B cell (primary cell): Measurements from ENCODE around the gene IFNGR1. TPM values are rescaled to one million over a fixed set of nuclear protein-coding genes. Genes with fewer than 3 reads are reported as not detected.

Source experiments
- ATAC-seq: fragments of 200-7000 bp; cut with Tn5 transposase; one replicate; pipeline ENCODE4 v1.10.0; 2021; ENCODE audit warnings: low read depth, mild to moderate bottlenecking, moderate number of reproducible peaks, moderate library complexity
- CTCF ChIA-PET: fragments of 350-600 bp; sonication (Branson Sonifier 250); formaldehyde crosslinking; loops from one replicate; lab custom pipeline; 2021; ENCODE audit warnings: antibody characterized with exemption, inconsistent platforms; lab: Charles Lee
- POLR2A ChIA-PET: fragments of 350-600 bp; sonication (Branson Sonifier 250); formaldehyde crosslinking; loops from one replicate; lab custom pipeline; 2021; ENCODE audit warnings: antibody characterized with exemption; lab: Charles Lee
- DNase-seq: peaks from one replicate; pipeline ENCODE4 v3.0.0; 2013
- H2AFZ ChIP-seq: 2 replicates; pipeline ENCODE4 v1.6.1; 2012; ENCODE audit warnings: mild to moderate bottlenecking, low read depth, low read length; ENCODE audit not compliant: insufficient read depth, poor library complexity, severe bottlenecking
- H3K27ac ChIP-seq, 2 donors: 1 replicate in 1 of 2; 2 replicates in 1 of 2; pipeline ENCODE4 v1.5.1; 2012 to 2013; ENCODE audit warnings: low read length in 2 of 2, mild to moderate bottlenecking in 2 of 2, moderate library complexity in 1 of 2
- H3K27me3 ChIP-seq, 4 experiments: fragments of 200-600 bp in 1 of 4; sonication (generic) in 1 of 4; replicated peaks in 1 of 4; 1 replicate in 2 of 4; 2 replicates in 2 of 4; pipeline versions ENCODE4 v1.6.1 to v1.7.0; 2013 to 2016; ENCODE audit warnings: low read length in 3 of 4, mild to moderate bottlenecking in 2 of 4, mixed read lengths in 1 of 4, moderate library complexity in 1 of 4; ENCODE audit not compliant: insufficient read depth in 4 of 4, control insufficient read depth in 3 of 4; ENCODE audit errors: control extremely low read depth in 1 of 4
- H3K36me3 ChIP-seq, 2 experiments: replicated peaks in 1 of 2; 1 replicate in 1 of 2; 2 replicates in 1 of 2; pipeline versions ENCODE4 v1.6.1 to v1.7.1; 2013; ENCODE audit warnings: low read length in 1 of 2; ENCODE audit not compliant: insufficient read depth in 2 of 2, control insufficient read depth in 1 of 2; ENCODE audit errors: control extremely low read depth in 1 of 2, extremely low read depth in 1 of 2
- H3K4me1 ChIP-seq, 2 donors: fragments of 200-600 bp in 1 of 2; sonication (generic) in 1 of 2; 1 replicate in 1 of 2; 2 replicates in 1 of 2; pipeline versions ENCODE4 v1.5.1 to v1.6.1; 2013 to 2017; ENCODE audit warnings: low read length in 2 of 2; ENCODE audit not compliant: control insufficient read depth in 2 of 2, insufficient read depth in 2 of 2
- H3K4me2 ChIP-seq: replicated peaks from 2 replicates; pipeline ENCODE3; 2012; ENCODE audit warnings: mild to moderate bottlenecking, low read depth, low read length; ENCODE audit not compliant: poor library complexity, severe bottlenecking
- H3K4me3 ChIP-seq, 5 experiments: fragments of 200-600 bp in 1 of 5; sonication (generic) in 1 of 5; 1 replicate in 3 of 5; 2 replicates in 2 of 5; pipeline versions ENCODE4 v1.5.1 to v1.7.0; 2011 to 2016; ENCODE audit warnings: low read length in 4 of 5, mild to moderate bottlenecking in 4 of 5, low read depth in 2 of 5, control low read depth in 1 of 5, moderate library complexity in 1 of 5; ENCODE audit not compliant: insufficient read depth in 1 of 5; ENCODE audit errors: control extremely low read depth in 1 of 5, extremely low read depth in 1 of 5
- H3K79me2 ChIP-seq: fragments of 200-600 bp; sonication (generic); one replicate; pipeline ENCODE4 v1.6.0; 2016; ENCODE audit warnings: low read length; ENCODE audit not compliant: control insufficient read depth, insufficient read depth
- H3K9ac ChIP-seq: fragments of 200-600 bp; sonication (generic); 2 replicates; pipeline ENCODE4 v1.6.1; 2017; ENCODE audit warnings: mild to moderate bottlenecking, low read length, moderate library complexity
- H3K9me3 ChIP-seq, 3 donors: one replicate each; pipeline versions ENCODE4 v1.6.1 to v1.7.1; 2013; ENCODE audit warnings: low read length in 2 of 3; ENCODE audit not compliant: control insufficient read depth in 2 of 3, insufficient read depth in 1 of 3; ENCODE audit errors: control extremely low read depth in 1 of 3
- H4K20me1 ChIP-seq: 2 replicates; pipeline ENCODE4 v1.6.0; 2012; ENCODE audit warnings: mild to moderate bottlenecking, low read length; ENCODE audit not compliant: insufficient read depth, control insufficient read depth, poor library complexity, severe bottlenecking
- H3K27ac Mint-ChIP-seq: one replicate; pipeline ENCODE4 v1.8.0; 2021; ENCODE audit warnings: mixed read lengths
- H3K27me3 Mint-ChIP-seq: one replicate; pipeline ENCODE4 v1.8.0; 2021; ENCODE audit warnings: mixed read lengths
- H3K4me1 Mint-ChIP-seq: one replicate; pipeline ENCODE4 v1.8.0; 2021; ENCODE audit warnings: mixed read lengths
- H3K4me3 Mint-ChIP-seq: one replicate; pipeline ENCODE4 v1.8.0; 2021; ENCODE audit warnings: mixed read lengths
- H3K9me3 Mint-ChIP-seq: one replicate; pipeline ENCODE4 v1.8.0; 2022; ENCODE audit warnings: mixed read lengths; ENCODE audit not compliant: insufficient read depth
- EZH2 ChIP-seq: IDR thresholded peaks from 2 replicates; pipeline ENCODE4 v1.6.1; 2012; ENCODE audit warnings: borderline replicate concordance, low read depth, mild to moderate bottlenecking, moderate library complexity, low read length; ENCODE audit not compliant: insufficient read depth, poor library complexity, severe bottlenecking
- WGBS: methylation state at CpG from one replicate; pipeline ENCODE4 v1.1.5; 2013; ENCODE audit warnings: missing lambda C conversion rate; ENCODE audit not compliant: insufficient coverage; 5-methylcytosine and 5-hydroxymethylcytosine counted together
- intact Hi-C: fragments of 100-400 bp; cut with micrococcal nuclease; formaldehyde crosslinking; loops from one replicate; pipeline ENCODE4 v1.10.0; 2022
- polyA plus RNA-seq: library from polyadenylated mRNA; depleted of rRNA; stranded (reverse); fragments of >200 nt; gene quantifications from 2 replicates; pipeline ENCODE4 v1.2.3, GENCODE V29; 2012
- total RNA-seq, 2 donors: library from RNA; stranded (reverse); fragments of 120-200 nt in 1 of 2; gene quantifications; 1 replicate in 1 of 2; 2 replicates in 1 of 2; pipeline versions ENCODE4 v1.2.3 to v1.2.4, GENCODE V29; 2013 to 2022
- TF ChIP-seq, protein P1 (sequence below): fragments of 200-600 bp; IDR thresholded peaks from one replicate; pipeline ENCODE4 v1.8.0; 2022; ENCODE audit warnings: antibody characterized with exemption, mild to moderate bottlenecking

The IFNGR1 gene
- total and polyA plus RNA-seq, 2 donors (not counting 1 experiment from before 2014, with no cell fraction given) = 24.5 to 48.2 TPM

DNA sequence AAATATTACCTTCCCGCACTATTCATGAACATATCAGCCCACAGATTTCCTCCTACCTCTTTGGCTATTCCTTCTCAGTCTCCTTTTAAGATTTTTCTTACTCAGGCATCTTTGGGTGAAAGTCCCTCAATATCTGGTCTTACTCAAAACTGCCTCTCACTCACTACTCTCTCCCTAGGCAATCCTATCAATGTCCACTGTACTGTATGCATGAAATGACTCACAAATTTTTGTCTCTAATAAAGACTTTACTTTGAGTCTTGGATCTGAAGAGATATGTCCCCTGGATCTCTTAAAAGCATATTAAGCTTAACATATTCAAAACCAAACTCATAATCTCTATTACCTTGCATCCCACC is 70.2 kb downstream of the IFNGR1 start:
- no peak for TF ChIP-seq EZH2
- TF ChIP-seq, protein P1, sequence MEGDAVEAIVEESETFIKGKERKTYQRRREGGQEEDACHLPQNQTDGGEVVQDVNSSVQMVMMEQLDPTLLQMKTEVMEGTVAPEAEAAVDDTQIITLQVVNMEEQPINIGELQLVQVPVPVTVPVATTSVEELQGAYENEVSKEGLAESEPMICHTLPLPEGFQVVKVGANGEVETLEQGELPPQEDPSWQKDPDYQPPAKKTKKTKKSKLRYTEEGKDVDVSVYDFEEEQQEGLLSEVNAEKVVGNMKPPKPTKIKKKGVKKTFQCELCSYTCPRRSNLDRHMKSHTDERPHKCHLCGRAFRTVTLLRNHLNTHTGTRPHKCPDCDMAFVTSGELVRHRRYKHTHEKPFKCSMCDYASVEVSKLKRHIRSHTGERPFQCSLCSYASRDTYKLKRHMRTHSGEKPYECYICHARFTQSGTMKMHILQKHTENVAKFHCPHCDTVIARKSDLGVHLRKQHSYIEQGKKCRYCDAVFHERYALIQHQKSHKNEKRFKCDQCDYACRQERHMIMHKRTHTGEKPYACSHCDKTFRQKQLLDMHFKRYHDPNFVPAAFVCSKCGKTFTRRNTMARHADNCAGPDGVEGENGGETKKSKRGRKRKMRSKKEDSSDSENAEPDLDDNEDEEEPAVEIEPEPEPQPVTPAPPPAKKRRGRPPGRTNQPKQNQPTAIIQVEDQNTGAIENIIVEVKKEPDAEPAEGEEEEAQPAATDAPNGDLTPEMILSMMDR = no peak
- H3K4me1 Mint-ChIP-seq = peaks cover 20% of the 10 kb centered on the region

DNA sequence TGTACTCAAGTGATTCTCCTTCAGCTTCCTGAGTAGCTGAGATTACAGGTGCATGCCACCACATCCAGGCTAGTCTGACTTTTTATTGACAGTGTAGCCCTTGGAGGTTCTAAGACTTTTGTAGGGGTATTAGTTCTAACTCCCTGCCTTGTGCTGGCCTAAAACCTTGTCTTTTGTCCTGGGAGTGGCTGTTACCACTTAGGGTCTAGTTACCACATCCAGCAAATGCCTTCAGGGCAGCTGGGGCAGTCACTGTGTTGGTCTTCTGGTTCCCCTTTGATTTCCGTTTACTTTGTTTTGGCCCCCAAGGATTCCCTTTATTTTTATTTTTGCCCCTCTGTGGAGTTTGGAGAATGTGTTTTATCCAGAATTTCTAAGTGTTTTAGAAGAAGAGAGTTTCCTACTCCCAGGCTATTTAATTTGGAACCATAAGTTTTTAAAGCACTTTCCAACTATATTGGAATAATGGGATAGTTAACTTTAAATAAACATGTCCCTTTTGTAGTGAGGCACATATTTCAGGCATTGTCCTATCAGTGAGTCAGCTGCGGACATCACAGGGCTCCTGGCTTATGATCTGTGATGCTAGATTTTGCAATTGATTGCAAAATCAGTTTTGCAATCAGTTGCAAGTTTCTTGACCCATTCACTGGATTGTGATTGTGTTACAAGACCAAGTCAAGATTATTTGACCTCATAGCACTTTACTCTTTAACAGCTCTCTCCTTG is 70.7 kb downstream of the IFNGR1 start:
- H3K4me3 ChIP-seq = no peak overlapping the region
- H3K36me3 ChIP-seq = no peaks in the 10 kb centered on the region
- intact Hi-C loops = no loop called here
- CTCF ChIA-PET = interaction anchor here (1.6 kb wide), 1 partner anchor 54 kb away, joined by 5 read pairs; no protein-coding TSS in a partner anchor
- no peak overlapping the region for H2AFZ ChIP-seq
- no peaks in the 10 kb centered on the region for H3K27me3 ChIP-seq
- Mint-ChIP-seq H3K4me1 (peaks cover 20% of the 10 kb centered on the region), H3K4me3 (no peak overlapping the region), H3K27ac (no peak overlapping the region), H3K27me3 (no peaks in the 10 kb centered on the region), H3K9me3 (peaks cover 3% of the 10 kb centered on the region)
- no peak overlapping the region for H3K27ac ChIP-seq
- POLR2A ChIA-PET = no interaction called here
- DNase-seq (no peak), ATAC-seq (no peak)
- H3K79me2 ChIP-seq = no peaks in the 10 kb centered on the region
- peaks cover 0 to 6% (median 0%) of the 10 kb centered on the region in 3 donors for H3K9me3 ChIP-seq
- TF ChIP-seq, protein P1 = no peak
- H4K20me1 ChIP-seq = no peaks in the 10 kb centered on the region
- H3K9ac ChIP-seq = no peak overlapping the region
- WGBS = 100% methylated on average over 1 of the region's 2 CpGs
- no peak overlapping the region for H3K4me2 ChIP-seq
- peaks cover 13 to 14% of the 10 kb centered on the region in 2 donors for H3K4me1 ChIP-seq

More for the DNA sequence above, 70.2 kb downstream of the IFNGR1 start:
- H4K20me1 ChIP-seq = no peaks in the 10 kb centered on the region
- Mint-ChIP-seq H3K4me3 (no peak overlapping the region), H3K9me3 (peaks cover 3% of the 10 kb centered on the region), H3K27ac (no peak overlapping the region), H3K27me3 (no peaks in the 10 kb centered on the region)
- POLR2A ChIA-PET = no interaction called here
- H3K27ac ChIP-seq = no peak overlapping the region
- CTCF ChIA-PET = interaction anchor here (1.6 to 3.3 kb wide), 2 partner anchors 17 to 55 kb away, joined by 5 to 17 read pairs; no protein-coding TSS in a partner anchor
- no peaks in the 10 kb centered on the region for H3K79me2 ChIP-seq
- ATAC-seq = no peak
- H3K36me3 ChIP-seq = no peaks in the 10 kb centered on the region
- intact Hi-C loops = no loop called here
- H3K4me2 ChIP-seq = no peak overlapping the region
- H3K4me3 ChIP-seq = no peak overlapping the region
- no peaks in the 10 kb centered on the region for H3K27me3 ChIP-seq
- DNase-seq = no peak
- no peak overlapping the region for H3K9ac ChIP-seq
- 100% methylated on average over 1 of the region's 1 CpG for WGBS
- H3K4me1 ChIP-seq = peaks cover 13 to 14% of the 10 kb centered on the region in 2 donors
- peaks cover 0 to 6% (median 0%) of the 10 kb centered on the region in 3 donors for H3K9me3 ChIP-seq
- H2AFZ ChIP-seq = no peak overlapping the region
